ENCODE measurements around the gene RYR3.

The RYR3 gene

DNA sequence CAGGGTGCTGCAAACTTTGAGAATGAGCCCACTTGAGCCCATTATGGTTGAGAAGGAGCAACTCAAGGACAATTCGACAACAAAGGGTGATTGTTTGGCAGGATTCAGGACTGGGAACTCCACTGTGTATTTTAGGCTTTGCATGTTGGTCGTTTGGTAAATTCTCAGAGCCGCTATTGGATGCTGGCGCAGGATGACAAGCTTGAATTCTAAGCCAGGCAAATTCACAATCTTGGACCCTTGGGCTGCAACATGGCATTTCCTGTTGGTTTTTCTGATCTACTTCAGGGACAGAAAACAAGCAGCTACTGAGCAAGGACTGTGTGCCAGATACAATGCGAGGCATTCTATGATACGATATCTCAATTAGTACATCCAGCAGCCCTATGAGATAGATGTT, 82.8 kb downstream of the RYR3 start:
- DNase-seq: no peak

DNA sequence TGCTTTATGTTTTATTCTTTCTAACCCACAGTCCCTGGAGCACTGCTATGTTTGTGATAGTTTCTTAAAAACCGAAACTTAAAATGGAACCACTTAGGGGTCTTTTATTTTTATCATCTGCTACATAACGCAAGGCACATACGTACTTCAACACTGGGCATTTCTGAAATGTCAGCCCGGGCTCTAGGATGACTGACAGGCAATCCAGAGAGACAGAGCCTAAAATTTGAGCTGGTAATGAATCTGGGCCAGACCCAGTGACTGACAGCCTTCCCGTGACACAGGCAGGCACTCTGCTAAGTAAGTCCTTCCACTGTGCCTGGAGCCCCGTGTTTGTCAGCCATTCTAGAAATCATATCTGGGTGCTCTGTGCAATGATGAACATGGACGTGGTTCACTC, 84.6 kb downstream of the RYR3 start:
- DNase-seq: no peak

DNA sequence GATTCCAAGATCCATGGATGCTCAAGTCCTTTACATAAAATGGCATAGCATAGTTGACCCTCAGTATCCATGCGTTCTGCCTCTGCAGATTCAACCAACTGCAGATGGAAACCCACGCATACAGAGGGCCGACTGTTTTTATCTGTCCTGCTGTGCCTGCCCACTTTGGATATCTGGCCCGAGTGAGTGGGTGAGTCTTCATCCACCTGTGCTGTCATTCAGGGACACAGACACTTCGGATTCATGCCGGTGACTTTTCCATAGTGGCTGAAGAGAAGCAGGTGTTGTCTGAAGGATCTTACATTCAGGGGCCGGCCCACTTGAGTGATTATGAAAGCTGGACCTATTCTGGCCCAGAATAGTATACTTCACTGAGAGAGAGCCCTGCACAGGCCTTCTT, 85.1 kb downstream of the RYR3 start:
- DNase-seq: no peak

DNA sequence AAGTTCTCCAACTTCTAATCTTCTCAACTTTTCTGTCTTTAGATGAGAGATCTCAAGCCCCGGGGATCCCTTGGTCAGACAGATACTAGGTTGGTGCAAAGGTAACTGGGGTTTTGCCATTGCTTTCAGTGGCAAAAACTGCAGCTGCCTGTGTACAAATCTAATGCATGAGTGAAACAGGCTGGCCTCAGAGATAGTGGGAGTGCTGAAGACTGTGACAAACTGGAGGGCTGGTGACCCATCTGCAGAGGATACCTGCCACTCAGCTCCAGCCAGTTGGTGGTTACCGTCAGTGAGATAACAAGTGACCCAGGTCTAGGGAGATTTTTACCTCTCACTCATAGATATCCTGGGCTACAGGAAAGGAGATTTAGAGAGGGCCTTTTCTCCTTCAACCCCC, 85.7 kb downstream of the RYR3 start:
- no peak for DNase-seq

DNA sequence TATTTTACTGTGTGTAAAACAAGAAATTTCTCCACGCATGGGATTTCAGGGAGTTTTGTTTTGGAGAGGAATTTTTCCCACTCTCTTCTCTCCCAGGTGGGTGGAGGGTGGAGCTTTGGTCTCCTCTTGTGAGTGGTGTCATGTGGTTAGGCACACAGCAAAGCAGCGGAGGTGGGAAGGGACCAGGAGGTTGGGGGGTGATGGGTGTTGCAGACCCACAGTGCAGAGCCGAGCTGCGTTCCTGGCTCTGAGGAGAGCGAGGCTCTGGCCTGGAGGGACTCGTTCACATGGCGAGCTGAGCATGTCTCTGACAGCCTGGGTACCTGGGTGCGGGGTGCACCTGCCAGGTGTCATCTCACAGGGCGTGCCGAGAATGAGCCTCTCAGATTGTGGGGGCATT, 87.8 kb downstream of the RYR3 start:
- DNase-seq: no peak

DNA sequence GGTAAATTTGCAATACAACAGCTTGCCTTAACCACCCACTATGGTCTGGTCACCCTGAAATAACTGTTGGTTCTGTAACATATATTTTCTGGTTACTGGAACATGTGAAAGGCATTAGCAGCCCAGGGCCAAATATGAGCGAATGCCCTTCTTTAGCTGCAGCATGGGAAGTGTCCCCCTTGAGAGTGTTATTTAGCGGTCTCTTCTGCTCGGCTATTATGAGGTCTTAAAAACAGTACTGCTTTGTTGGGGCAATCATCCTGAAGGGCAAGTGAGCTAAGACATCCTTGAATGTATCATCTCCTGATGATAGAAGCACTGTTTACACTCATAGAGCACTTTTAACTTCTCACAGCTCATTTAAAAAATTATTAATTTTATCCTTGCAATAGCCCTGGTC, 90.2 kb downstream of the RYR3 start:
- no peak for DNase-seq

DNA sequence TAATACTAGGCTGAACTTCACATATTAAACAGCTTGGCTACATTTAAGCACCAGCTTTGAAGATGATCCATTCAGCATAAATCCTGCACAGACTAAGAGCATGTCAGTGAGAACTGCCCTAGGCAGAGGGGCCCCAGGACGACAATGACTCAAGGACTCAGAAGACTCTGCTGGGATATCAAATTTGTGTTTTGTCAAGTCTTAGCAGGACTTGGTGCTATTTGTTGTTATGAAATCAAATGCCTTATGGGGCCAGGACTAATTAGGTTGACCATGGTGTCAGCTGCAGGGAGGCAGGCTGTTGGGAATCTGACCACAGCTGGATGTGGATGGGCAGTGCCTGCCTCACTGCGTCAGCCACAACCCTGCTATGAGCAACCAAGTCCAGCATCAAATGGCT, 91.8 kb downstream of the RYR3 start:
- DNase-seq: no peak

DNA sequence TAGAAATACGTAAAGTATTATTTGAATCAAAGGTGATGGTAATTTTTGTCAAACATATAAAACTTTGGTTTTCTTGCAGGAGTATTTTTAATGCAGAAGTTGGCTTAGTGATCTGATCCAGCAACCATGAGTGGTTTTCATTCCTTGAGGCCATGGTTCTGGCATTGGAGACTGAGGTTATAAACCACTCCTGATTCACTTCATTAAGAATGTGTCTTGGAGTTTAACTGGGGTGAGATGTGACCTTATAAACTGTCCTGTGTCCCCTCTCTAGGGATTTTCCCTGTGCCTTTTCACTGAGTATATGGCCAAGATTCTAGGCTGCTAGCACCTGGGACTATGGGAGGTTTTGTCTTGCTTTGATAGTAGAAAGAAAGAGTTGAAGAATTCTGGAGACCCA, 94.3 kb downstream of the RYR3 start:
- DNase-seq: no peak

DNA sequence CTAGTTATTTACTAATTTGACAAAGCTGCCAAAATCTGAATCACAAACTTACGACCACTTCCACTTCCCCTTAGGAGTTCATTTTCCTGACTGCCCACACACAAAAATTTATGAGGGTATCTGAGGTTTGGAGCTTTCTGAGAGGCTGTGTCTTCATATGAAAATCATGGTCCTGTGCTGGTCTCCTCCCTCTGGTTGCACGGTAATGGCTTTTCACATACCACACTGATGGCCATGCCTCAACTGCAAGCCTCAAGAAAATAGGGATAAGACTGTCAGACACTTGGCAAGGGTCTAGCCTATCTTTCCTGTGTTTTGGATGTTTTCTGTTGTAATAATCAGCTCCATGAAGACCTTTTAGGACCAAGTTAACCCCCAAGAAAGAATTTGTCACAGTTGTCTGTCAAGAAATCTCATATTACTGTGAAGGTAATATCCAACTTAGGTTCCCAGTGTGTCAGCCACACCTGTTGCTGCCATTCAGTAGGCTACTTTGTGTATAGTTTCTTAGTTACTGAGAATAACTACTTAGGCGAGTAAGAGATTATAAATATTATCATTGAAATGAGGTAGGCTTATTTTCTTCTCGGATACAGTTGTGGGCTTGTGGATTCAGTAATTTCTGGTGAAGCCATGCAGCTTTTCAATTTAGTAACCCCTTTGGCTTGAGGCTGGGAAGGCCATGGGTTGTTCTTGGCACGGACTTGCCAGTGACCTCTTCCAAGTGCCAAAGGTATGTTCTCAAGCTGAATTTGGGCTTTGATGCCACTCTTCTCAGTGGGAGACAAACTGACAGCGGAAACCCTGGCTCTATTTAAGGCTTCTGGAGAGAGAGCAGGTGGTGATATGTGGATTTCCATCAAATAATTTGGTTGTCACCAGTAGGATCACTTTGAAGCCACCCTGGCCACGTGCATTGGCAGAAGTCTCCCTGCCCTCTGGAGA, 101.1 kb downstream of the RYR3 start:
- no peak for DNase-seq

DNA sequence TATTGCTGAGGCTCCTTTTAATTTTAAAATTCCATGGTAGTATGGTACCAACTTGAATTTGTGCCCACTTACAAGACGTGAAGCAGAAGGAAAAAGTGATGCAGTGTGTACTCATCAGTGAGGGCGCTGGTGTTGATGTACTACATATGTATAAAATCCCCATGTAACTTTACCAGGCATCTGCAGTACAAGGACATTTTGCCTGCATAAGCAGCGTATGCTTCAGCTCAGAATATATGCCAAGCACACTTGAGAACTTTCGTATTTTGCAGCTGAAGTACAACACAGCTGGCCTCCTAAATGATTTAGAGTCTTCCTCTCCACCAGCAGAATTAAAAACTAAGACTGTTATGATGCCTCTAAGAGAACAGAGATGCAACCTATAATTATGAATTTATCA, 108.9 kb downstream of the RYR3 start:
- no peak for DNase-seq

DNA sequence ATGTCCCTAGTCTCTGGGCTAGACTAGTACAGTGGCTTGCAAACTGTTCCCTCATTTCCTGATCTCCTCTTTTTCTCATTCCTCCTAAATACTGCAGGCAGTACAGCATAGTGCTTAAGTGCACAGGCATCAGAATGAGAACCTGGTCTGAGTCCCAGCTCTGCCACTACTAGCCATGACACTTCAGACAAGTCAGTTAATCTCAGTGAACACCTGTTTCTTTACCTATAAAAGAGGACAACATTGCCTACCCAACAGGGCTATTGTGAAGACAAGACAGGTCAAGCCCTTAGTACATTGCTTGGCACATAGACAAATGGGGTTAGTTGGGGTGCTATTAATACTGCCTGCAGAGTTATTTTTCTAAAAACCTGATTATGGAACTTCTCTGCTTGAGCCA, 113.3 kb downstream of the RYR3 start:
- DNase-seq: no peak

DNA sequence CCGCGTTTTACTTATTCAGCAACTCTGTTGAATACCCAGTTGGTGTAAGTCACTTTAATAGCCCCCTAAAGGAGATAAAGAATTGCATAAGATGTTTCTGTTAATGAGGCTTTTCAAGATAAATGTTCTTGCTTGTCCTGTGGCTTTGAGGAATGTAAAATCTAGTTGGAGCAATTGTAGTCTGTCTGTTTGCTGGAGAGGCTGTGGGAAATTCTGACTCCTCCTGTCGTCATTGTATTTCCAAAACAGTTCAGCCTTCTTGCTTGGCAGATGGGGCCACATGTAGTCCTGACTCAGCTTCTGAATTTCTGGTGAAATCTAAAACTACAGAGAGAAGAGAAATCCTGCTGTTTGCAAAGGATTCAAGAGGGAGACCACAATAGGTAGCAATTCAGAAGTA, 114.4 kb downstream of the RYR3 start:
- DNase-seq: no peak

DNA sequence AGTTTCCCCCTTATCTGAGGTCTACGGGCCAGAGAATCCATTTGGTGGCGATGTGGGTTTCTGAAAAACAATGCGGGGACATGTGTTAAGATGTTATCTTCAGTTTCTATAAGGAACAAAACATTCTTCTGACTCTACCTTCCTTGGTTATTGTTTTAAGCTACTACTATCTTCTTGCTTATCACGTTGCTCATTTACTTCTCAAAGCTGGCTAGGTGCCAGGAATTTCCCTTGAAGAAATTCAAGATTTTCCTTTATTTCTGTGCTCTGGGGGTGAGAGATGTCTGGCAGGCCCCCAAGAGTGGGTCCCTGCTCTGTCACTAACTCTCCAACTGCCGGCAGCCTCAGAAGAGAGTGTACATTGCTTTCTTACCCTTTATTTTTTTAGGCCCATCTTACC, 119.8 kb downstream of the RYR3 start:
- DNase-seq: no peak

DNA sequence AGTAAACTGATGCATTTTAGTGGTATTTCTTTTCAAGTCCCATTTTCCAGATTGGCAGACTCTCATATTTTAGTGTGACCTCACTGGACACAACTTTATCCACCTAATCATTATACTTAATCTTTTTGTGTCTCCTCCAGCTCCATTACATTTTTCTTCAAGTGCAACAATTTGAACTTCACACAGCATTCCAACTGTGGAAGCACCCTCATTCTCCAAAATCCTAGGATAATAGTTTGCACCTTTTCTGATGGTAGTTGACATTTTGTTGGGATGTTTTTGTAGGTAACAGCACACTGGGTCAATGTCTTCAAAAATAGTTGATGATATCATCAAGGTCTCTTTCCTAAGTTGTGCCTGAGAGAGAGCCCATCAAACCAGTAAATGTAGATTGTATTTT, 123.1 kb downstream of the RYR3 start:
- no peak for DNase-seq

DNA sequence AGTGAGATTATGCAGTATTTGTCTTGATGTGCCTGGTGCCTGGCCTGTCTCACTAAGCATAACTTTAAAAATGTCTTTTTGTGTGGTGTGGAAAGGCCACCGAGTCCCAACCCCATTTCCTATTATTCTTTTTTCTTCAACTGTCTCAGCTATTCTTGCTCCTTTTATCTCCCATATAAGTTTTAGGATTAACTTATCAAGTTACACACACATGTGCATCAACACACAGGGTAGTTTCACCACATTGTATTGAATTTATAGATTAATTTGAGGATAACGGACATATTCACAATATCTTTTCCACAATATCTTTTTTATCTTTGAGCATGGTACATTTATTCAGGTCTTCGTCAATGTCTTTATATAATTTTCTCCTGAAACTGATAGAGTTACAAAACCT, 127.6 kb downstream of the RYR3 start:
- DNase-seq: no peak

DNA sequence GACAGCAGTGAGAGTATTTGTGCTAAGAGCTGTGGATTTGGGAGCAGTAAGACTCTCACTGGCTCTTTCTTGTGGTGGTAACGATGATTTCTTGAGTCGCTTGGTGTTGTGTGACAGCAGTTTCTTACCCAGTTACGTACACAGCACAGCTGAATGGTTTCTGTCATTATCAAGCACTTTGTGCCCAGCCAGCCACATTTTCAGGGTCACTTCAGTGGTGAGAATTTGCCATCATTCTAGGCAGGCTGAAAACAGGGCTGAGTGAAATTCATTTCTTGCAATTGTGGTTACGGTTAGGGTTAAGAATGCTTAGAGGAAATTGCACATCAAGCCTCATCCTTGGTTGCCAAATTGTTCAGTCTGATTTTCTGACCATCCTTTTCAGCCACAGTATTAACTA, 130.1 kb downstream of the RYR3 start:
- DNase-seq: no peak

DNA sequence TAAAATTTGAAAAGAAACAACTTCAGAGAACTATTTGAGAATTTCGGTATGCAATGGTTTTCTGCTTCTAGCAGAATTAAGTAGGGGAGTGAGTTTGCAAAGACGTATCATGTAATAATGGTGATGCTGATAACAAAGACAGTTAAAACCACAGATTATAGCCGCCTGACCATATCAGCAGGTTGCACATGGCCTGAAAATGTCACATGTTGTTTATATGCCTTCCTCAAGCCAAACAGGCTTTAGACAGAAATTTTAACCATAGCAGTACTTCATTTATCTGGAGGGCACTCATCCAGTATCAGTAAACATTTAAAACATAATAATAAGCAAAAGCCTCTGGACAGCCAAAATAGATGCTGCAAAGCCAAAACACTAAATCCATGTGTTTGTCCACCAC, 131.7 kb downstream of the RYR3 start:
- no peak for DNase-seq

DNA sequence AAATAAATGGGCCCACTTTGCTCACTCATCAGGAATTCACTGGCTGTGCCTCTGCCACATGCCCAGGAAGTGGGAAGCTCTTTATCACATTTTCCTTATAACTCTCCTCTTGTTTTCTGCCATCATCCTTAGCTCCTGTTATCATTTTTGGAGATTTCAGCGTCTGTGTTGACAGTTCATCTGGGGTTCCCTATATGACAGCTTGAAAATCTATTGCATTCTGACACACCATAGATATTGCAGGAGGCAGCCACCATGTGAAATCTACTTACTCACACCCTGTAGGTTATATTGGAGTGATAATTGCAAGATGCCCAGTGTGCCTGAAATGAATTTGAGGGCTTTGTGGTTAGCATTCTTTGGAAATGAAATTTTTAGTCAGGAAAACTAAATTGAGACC, 132.9 kb downstream of the RYR3 start:
- no peak for DNase-seq

DNA sequence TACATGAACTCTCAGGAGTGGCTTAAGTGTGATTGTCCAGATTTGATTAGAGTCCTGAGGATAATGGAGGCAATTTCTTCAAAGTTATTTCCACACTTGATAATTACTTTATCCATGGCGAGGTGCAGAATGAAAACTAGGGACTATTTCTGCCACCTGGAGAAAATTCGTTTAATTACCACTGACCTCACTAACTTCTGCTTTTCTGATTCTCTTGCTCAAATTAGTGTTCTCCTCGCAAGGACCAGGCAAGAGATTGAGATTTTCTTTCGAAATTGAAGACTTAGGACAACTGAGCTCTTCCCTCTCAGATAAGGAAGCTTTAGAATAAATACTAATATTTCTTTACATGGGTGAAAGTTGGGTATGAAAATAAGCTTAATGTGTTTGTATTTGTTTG, 135.2 kb downstream of the RYR3 start:
- DNase-seq: no peak

DNA sequence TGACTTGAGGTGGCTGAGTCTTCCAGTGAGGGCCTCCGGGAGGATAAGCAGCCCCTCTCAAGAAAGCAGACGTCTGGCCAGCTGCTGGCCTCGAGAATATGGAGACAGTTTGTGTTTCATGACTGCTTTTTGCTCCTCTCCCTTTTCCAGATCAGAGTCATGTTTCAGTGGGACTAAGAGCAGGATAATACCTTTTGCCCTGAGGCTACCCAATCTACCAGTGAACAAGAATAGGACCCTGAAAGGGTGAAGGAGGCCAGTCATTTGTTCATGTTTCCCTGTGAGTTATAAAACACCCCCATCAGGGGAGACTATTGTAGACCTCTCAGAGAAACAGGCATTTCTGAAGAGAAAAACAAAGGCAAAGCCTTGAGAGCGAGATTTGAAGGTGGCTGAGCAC, 137.4 kb downstream of the RYR3 start:
- no peak for DNase-seq

DNA sequence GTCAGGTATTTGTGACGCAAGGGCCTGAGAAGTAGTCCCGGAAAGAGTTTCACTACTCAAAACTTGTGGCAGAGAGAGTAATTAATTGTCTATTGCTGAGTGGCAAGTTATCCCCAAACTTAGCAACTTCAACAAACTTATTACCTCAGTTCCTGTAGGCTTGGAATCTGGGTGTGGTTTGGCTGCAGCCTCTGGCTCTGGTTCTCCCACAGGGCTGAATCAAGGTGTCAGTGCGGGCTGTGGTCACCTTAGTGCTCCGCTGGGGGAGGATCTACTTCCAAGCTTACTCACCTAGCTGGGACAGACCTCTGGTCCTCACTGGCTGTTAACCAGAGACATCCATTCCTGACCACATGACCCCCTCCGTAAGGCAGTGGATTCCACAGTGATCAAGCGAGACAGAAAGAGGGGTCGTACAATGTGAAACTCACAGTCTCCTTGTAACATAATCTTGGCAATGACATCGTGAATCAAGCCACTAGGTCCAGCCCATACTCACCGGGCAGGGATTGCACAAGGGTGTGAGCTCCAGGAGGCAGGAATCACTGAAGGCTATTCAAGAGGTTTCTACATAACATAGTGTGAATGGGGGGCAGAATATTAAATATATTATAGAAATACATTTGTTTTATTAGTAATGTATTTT, 138.3 kb downstream of the RYR3 start:
- DNase-seq: no peak

DNA sequence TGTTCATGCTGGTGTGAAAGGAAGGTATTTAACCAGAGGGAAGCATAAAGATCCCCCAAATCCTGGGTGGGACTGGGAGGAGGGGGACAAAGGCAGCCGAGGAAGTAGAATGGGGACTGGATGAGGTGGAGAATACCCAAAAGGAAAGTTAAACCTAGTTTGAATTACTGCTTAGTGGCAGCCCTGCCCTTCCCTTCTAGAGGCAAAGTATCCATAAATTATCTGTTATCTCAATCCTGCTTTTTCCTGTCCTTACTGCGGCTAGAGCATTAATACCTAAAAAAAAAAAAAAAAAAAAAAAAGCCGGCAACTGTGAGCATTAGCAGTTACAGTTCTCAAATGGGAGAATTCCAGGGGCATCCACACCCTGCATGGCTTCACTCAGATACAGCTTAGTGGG, 139.0 kb downstream of the RYR3 start:
- DNase-seq: no peak

DNA sequence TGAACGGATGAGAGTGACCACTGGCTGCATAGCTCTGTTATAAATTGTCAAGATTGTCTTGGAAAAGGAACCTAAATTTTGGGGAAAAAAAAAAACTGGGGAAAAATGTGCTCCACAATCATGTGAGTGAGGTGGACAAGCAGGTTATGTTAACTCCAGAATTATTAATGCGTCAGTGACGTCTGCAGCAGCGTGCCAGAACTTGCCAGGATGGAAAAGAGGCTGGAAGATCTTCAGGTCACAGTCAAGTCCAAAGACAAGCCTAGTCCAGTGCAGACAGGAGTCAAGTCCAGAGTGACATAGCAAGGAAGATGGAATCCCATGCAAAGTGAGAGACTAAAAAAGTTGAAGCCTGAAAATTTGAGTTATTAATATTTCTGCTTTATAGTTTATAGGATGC, 140.6 kb downstream of the RYR3 start:
- DNase-seq: no peak

DNA sequence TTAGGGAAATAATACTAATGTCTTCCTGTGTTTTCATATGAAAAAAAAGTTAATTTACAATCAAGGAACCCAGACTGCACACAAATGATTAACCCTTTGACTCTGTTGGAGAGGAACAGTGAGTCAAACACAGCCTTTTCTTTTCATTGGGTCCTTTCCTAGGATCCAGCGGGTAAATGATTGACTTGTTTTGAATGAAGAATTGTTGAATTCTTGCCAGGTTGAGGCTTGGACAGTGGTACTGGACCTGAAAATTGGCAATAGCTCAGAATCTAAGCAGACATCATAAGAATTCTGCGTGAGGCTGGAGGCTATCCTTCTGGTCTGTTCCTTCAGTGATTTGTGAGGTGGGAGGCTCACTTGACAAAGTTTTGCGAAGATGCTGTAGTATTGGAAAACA, 143.0 kb downstream of the RYR3 start:
- DNase-seq: no peak

DNA sequence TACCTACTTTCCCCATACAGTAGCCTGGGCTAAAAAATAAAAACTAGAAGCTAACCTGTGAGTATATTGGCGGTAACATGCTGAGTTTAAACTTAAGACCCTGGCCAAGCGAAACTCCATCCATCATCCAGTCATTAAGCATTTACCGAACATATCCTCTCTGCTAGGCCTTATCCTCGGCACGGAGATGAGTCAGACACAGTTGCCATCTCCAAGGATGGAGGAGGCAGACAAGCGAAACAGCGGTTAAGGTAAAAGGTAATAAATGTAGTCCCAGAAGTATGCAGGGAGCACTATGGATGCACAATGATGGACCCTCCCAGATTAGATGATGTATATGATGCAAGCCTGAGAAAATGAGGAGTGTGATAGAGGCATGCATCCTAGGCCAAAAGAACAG, 143.6 kb downstream of the RYR3 start:
- DNase-seq: no peak
